H1 (cell line): Measurements from ENCODE around the gene SLC22A23. TPM values are rescaled to one million over a fixed set of nuclear protein-coding genes. Genes with fewer than 3 reads are reported as not detected.
A peak's percentile ranks its signal among the peaks of the same experiment; 100 is the strongest.

ENCODE experiments used
- CTCF ChIA-PET: fragments of 300-600 bp; sonication (Branson Sonifier 250); formaldehyde crosslinking; loops from one replicate; lab custom pipeline; 2021; ENCODE audit not compliant: partially characterized antibody; lab: Charles Lee
- POLR2A ChIA-PET: fragments of 300-600 bp; sonication (Branson Sonifier 250); formaldehyde crosslinking; loops from one replicate; lab custom pipeline; 2021; ENCODE audit warnings: inconsistent platforms; ENCODE audit not compliant: partially characterized antibody; lab: Charles Lee
- DNase-seq, 2 experiments: peaks; one replicate each; pipeline versions ENCODE4 v3.0.0 to v3.0.0-alpha.2; 2010 to 2022; ENCODE audit warnings: low spot score in 2 of 2, low read depth in 1 of 2, mixed read lengths in 1 of 2
- FAIRE-seq: peaks from 2 replicates; lab custom pipeline; 2011; peaks lifted over from hg19 to GRCh38; lab: Jason Lieb, UNC
- H2AFZ ChIP-seq: 2 replicates; pipeline ENCODE4 v1.8.1; 2012; ENCODE audit warnings: low read length, inconsistent platforms
- H2AK5ac ChIP-seq: 2 replicates; pipeline ENCODE4 v1.6.1; 2013; ENCODE audit warnings: low read depth, low read length
- H2BK120ac ChIP-seq: replicated peaks from 2 replicates; pipeline ENCODE3; 2013; ENCODE audit warnings: low read depth, low read length, inconsistent platforms
- H2BK12ac ChIP-seq: 2 replicates; pipeline ENCODE4 v1.6.1; 2013; ENCODE audit warnings: low read depth, low read length
- H2BK15ac ChIP-seq: 2 replicates; pipeline ENCODE4 v1.6.1; 2013; ENCODE audit warnings: low read length
- H2BK20ac ChIP-seq: 2 replicates; pipeline ENCODE4 v1.6.1; 2013; ENCODE audit warnings: low read length
- H2BK5ac ChIP-seq: 2 replicates; pipeline ENCODE4 v1.6.1; 2013; ENCODE audit warnings: low read depth, low read length
- H3K14ac ChIP-seq: 2 replicates; pipeline ENCODE4 v1.6.1; 2013; ENCODE audit warnings: inconsistent platforms; ENCODE audit not compliant: insufficient read length
- H3K18ac ChIP-seq: 2 replicates; pipeline ENCODE4 v1.6.1; 2013; ENCODE audit warnings: low read length; ENCODE audit errors: extremely low read depth
- H3K23ac ChIP-seq: 2 replicates; pipeline ENCODE4 v1.6.1; 2013; ENCODE audit warnings: inconsistent platforms; ENCODE audit not compliant: insufficient read length
- H3K23me2 ChIP-seq: 2 replicates; pipeline ENCODE4 v1.6.1; 2013; ENCODE audit warnings: low read depth, low read length
- H3K27ac ChIP-seq: 2 replicates; pipeline ENCODE4 v1.6.1; 2011; ENCODE audit warnings: low read depth, low read length, inconsistent platforms
- H3K27me3 ChIP-seq, 4 experiments: replicated peaks in 1 of 4; 1 replicate in 1 of 4; 2 replicates in 3 of 4; pipeline versions ENCODE4 v1.6.1 to v1.8.1; 2011 to 2013; ENCODE audit warnings: low read length in 3 of 4, mild to moderate bottlenecking in 3 of 4, inconsistent platforms in 2 of 4, mixed read lengths in 2 of 4, moderate library complexity in 1 of 4; ENCODE audit not compliant: control insufficient read depth in 3 of 4, insufficient read depth in 3 of 4; ENCODE audit errors: extremely low read depth in 1 of 4
- H3K36me3 ChIP-seq, 4 experiments: 2 replicates each; pipeline versions ENCODE4 v1.6.1 to v1.8.1; 2011 to 2013; ENCODE audit warnings: mild to moderate bottlenecking in 4 of 4, low read length in 3 of 4, moderate library complexity in 2 of 4, control low read depth in 1 of 4, inconsistent platforms in 1 of 4; ENCODE audit not compliant: insufficient read depth in 4 of 4, control insufficient read depth in 2 of 4
- H3K4ac ChIP-seq: replicated peaks from 2 replicates; pipeline ENCODE3; 2013; ENCODE audit warnings: low read length, low read depth, mixed read lengths, inconsistent platforms; ENCODE audit not compliant: insufficient read length
- H3K4me1 ChIP-seq, 4 experiments: replicated peaks in 1 of 4; 1 replicate in 1 of 4; 2 replicates in 3 of 4; pipeline versions ENCODE4 v1.6.1 to v1.8.1; 2011 to 2013; ENCODE audit warnings: low read length in 3 of 4, inconsistent platforms in 2 of 4, mixed read lengths in 1 of 4; ENCODE audit not compliant: insufficient read depth in 4 of 4, control insufficient read depth in 3 of 4
- H3K4me2 ChIP-seq, 2 experiments: 2 replicates each; pipeline versions ENCODE4 v1.6.1 to v1.8.1; 2011 to 2013; ENCODE audit warnings: low read depth in 2 of 2, low read length in 2 of 2, control low read depth in 1 of 2, inconsistent platforms in 1 of 2, mild to moderate bottlenecking in 1 of 2; ENCODE audit not compliant: insufficient read depth in 1 of 2
- H3K4me3 ChIP-seq, 4 experiments: fragments of 200-600, 300-600 bp in 1 of 4; sonication (generic), shearing (Covaris generic), sonication (Bioruptor Twin) in 1 of 4; 2 replicates each; pipeline versions ENCODE4 v1.5.1 to v1.8.1; 2011 to 2016; ENCODE audit warnings: low read length in 4 of 4, low read depth in 3 of 4, control low read depth in 2 of 4, inconsistent platforms in 2 of 4, mild to moderate bottlenecking in 2 of 4, mixed read lengths in 1 of 4, moderate library complexity in 1 of 4; ENCODE audit not compliant: insufficient read depth in 2 of 4; ENCODE audit errors: extremely low read depth in 1 of 4
- H3K56ac ChIP-seq: replicated peaks from 2 replicates; pipeline ENCODE3; 2013; ENCODE audit warnings: low read depth, mild to moderate bottlenecking, mixed read lengths, low read length, inconsistent platforms; ENCODE audit not compliant: insufficient read length
- H3K79me1 ChIP-seq: 2 replicates; pipeline ENCODE4 v1.6.1; 2013; ENCODE audit warnings: low read depth, low read length, control low read depth
- H3K79me2 ChIP-seq, 2 experiments: 2 replicates each; pipeline versions ENCODE4 v1.6.1 to v1.8.1; 2012 to 2013; ENCODE audit warnings: low read length in 2 of 2, mild to moderate bottlenecking in 2 of 2, inconsistent platforms in 1 of 2; ENCODE audit not compliant: insufficient read depth in 2 of 2, control insufficient read depth in 1 of 2
- H3K9ac ChIP-seq, 4 experiments: replicated peaks in 1 of 4; 1 replicate in 1 of 4; 2 replicates in 3 of 4; pipeline versions ENCODE4 v1.6.1 to v1.8.1; 2011 to 2013; ENCODE audit warnings: low read depth in 3 of 4, low read length in 3 of 4, control low read depth in 2 of 4, mild to moderate bottlenecking in 2 of 4, moderate library complexity in 2 of 4, inconsistent platforms in 1 of 4; ENCODE audit errors: extremely low read depth in 1 of 4
- H3K9me3 ChIP-seq, 2 experiments: 2 replicates each; pipeline versions ENCODE4 v1.6.1 to v1.8.1; 2012 to 2013; ENCODE audit warnings: mild to moderate bottlenecking in 2 of 2, moderate library complexity in 2 of 2, control low read depth in 1 of 2, inconsistent platforms in 1 of 2, low read depth in 1 of 2, low read length in 1 of 2, mixed read lengths in 1 of 2; ENCODE audit not compliant: insufficient read depth in 2 of 2
- H4K20me1 ChIP-seq, 2 experiments: replicated peaks in 1 of 2; 2 replicates each; pipeline versions ENCODE3 to v1.8.1; 2011 to 2013; ENCODE audit warnings: inconsistent platforms in 2 of 2, low read length in 2 of 2, mild to moderate bottlenecking in 1 of 2; ENCODE audit not compliant: insufficient read depth in 2 of 2, control insufficient read depth in 1 of 2
- H4K5ac ChIP-seq: 2 replicates; pipeline ENCODE4 v1.6.1; 2013; ENCODE audit warnings: low read length, low read depth, mixed read lengths, inconsistent platforms; ENCODE audit not compliant: insufficient read length
- H4K8ac ChIP-seq: 2 replicates; pipeline ENCODE4 v1.8.0; 2013; ENCODE audit warnings: mild to moderate bottlenecking, moderate library complexity, low read length, inconsistent platforms; ENCODE audit not compliant: insufficient read depth; ENCODE audit errors: extremely low read depth
- H4K91ac ChIP-seq: replicated peaks from 2 replicates; pipeline ENCODE3; 2013; ENCODE audit warnings: low read length, mixed read lengths, inconsistent platforms; ENCODE audit not compliant: insufficient read length
- ASH2L ChIP-seq: fragments of 200-600, 300-600 bp; sonication (generic); IDR thresholded peaks from one replicate; pipeline ENCODE4 v1.7.1; 2017; ENCODE audit warnings: low read length
- BACH1 ChIP-seq: IDR thresholded peaks from 2 replicates; pipeline ENCODE4 v1.6.1; 2012; ENCODE audit warnings: low read length, improper control_type of control experiment
- BRCA1 ChIP-seq: IDR thresholded peaks from 2 replicates; pipeline ENCODE4 v1.6.1; 2012; ENCODE audit warnings: low read depth, low read length, improper control_type of control experiment
- CBX5 ChIP-seq: fragments of 300-800, 300-1000 bp; sonication (generic); IDR thresholded peaks from 2 replicates; pipeline ENCODE4 v1.7.1; 2016; ENCODE audit warnings: antibody characterized with exemption, low read length, low read depth
- CEBPB ChIP-seq: IDR thresholded peaks from 2 replicates; pipeline ENCODE4 v1.6.1; 2012; ENCODE audit warnings: low read depth, low read length
- CTBP2 ChIP-seq: IDR thresholded peaks from 2 replicates; pipeline ENCODE4 v1.7.0; 2011; ENCODE audit warnings: borderline replicate concordance, mild to moderate bottlenecking, moderate library complexity, mixed read lengths, low read length; ENCODE audit not compliant: insufficient read depth, insufficient read length
- EP300 ChIP-seq, 2 experiments: IDR thresholded peaks; 1 replicate in 1 of 2; 2 replicates in 1 of 2; pipeline ENCODE4 v1.6.1; 2011 to 2012; ENCODE audit warnings: low read depth in 2 of 2, low read length in 2 of 2, mild to moderate bottlenecking in 2 of 2, borderline replicate concordance in 1 of 2, inconsistent platforms in 1 of 2, moderate library complexity in 1 of 2
- HDAC2 ChIP-seq, 2 experiments: fragments of 300-600 bp in 1 of 2; sonication (generic) in 1 of 2; IDR thresholded peaks; 2 replicates each; pipeline ENCODE4 v1.6.1; 2011 to 2012; ENCODE audit warnings: low read depth in 2 of 2, low read length in 2 of 2, mild to moderate bottlenecking in 2 of 2, moderate library complexity in 2 of 2, borderline replicate concordance in 1 of 2, inconsistent platforms in 1 of 2
- KDM5A ChIP-seq: fragments of 200-600 bp; IDR thresholded peaks from 2 replicates; pipeline ENCODE4 v1.7.1; 2012; ENCODE audit warnings: mild to moderate bottlenecking, low read length, inconsistent platforms, mixed read lengths
- RAD21 ChIP-seq, 2 experiments: IDR thresholded peaks in 1 of 2; conservative IDR thresholded peaks in 1 of 2; 2 replicates each; pipeline ENCODE4 v1.6.1; 2011; ENCODE audit warnings: low read depth in 2 of 2, low read length in 2 of 2, improper control_type of control experiment in 1 of 2, inconsistent platforms in 1 of 2, mild to moderate bottlenecking in 1 of 2, moderate library complexity in 1 of 2
- TAF7 ChIP-seq: optimal IDR thresholded peaks from 2 replicates; pipeline ENCODE3; 2011; ENCODE audit warnings: low read depth, mild to moderate bottlenecking, inconsistent platforms, low read length, moderate library complexity, borderline replicate concordance
- TBP ChIP-seq: IDR thresholded peaks from 2 replicates; pipeline ENCODE4 v1.6.1; 2011; ENCODE audit warnings: low read depth, low read length, improper control_type of control experiment
- WGBS, 2 experiments: shearing (Covaris generic) in 1 of 2; methylation state at CpG; one replicate each; pipeline versions ENCODE4 v1.1.6 to v1.1.7; 2013 to 2015; ENCODE audit warnings: low lambda C conversion rate in 2 of 2, mixed read lengths in 2 of 2, inconsistent platforms in 1 of 2, low coverage in 1 of 2, missing lambda C conversion rate in 1 of 2; ENCODE audit not compliant: insufficient replicate concordance in 2 of 2, insufficient coverage in 1 of 2, insufficient read length in 1 of 2; ENCODE audit errors: extremely low coverage in 1 of 2, missing lambda C conversion rate in 1 of 2; 5-methylcytosine and 5-hydroxymethylcytosine counted together
- polyA plus RNA-seq, 7 experiments: library from polyadenylated mRNA; depleted of rRNA in 3 of 7; stranded (reverse) in 5 of 7; unstranded in 2 of 7; fragments of >200 nt in 5 of 7; fragments of 200-250 nt in 2 of 7; gene quantifications; 1 replicate in 5 of 7; 2 replicates in 1 of 7; 4 replicates in 1 of 7; pipeline versions ENCODE4 v1.2.1 to v1.2.3, GENCODE V29; 2011 to 2013; ENCODE audit warnings: missing spikeins in 2 of 7, mixed read lengths in 2 of 7
- total RNA-seq: library from RNA; stranded (reverse); fragmentation: NEBNext Ultra II Directional; extraction: Animal tissue kit (Norgen Biotek cat#: 25700); gene quantifications from 2 replicates; pipeline ENCODE4 v1.2.1, GENCODE V29; 2021

SLC22A23 gene
- total and polyA plus RNA-seq, 2 of the 8 experiments (the other 6 are each of a cell fraction or from before 2014, with no cell fraction given), result 9.9 to 38.4 TPM

DNA sequence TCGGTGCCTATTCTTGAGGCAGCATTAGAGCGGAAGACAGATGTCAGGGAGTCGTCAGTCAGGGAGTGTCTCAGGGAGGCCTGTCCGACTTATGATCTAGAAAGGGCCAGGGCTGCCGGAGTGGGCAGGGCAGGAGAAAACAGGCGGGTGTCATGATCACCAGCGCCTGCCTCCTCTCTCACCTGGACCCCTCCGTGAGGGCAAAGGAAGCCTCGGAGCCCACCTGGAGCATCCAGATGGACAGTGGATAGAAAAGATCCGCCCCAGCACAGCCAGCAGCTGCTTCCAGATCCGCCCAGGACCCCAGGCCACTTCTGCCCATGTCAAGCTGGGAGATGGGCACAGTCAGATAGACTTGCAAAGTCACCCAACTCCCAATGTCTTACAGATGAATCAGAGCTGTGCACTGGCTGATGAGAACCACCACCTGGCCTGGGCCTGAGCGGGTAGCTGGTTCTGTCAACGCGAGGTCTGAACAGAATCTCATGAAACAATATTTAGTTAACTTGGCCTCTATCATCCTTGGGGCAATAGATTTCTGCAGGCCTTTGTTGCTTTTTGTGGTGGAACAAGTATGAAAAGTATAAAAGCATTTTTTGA is 175.9 kb downstream of the SLC22A23 start:
- no peaks in the 10 kb centered on the region for H3K9me3 ChIP-seq
- H3K79me2 ChIP-seq, result no peaks in the 10 kb centered on the region
- POLR2A ChIA-PET, result interaction anchor here (0.9 kb wide), 1 partner anchor 17 kb away, joined by 3 read pairs; no protein-coding TSS in a partner anchor
- H3K18ac ChIP-seq, result no peak overlapping the region
- no peak overlapping the region for H3K23ac ChIP-seq
- H3K4me3 ChIP-seq, result no peak overlapping the region; a peak in 1 of 8 replicates
- no peak overlapping the region for H2BK5ac ChIP-seq
- no peak overlapping the region for H2BK120ac ChIP-seq
- peaks cover 11 to 15% (median 15%) of the 10 kb centered on the region in 4 experiments for H3K4me1 ChIP-seq
- no peak overlapping the region for H3K56ac ChIP-seq
- WGBS, 2 experiments, result 86% methylated on average over 14 of the region's 14 CpGs; no CpG with 5 or more reads in 1 of the 2 experiments
- no peak for DNase-seq
- no peak overlapping the region for H3K27ac ChIP-seq
- H4K8ac ChIP-seq, result no peak overlapping the region
- CTCF ChIA-PET, result interaction anchor here (0.6 to 4.7 kb wide), 34 partner anchors 8 to 464 kb away, joined by 3 to 58 read pairs (median 4); no protein-coding TSS in a partner anchor
- H3K14ac ChIP-seq, result no peak overlapping the region
- no peak overlapping the region for H2AFZ ChIP-seq
- H4K91ac ChIP-seq, result peak overlapping the region; percentile 47
- H3K23me2 ChIP-seq, result no peaks in the 10 kb centered on the region
- no peaks in the 10 kb centered on the region for H3K79me1 ChIP-seq
- H3K36me3 ChIP-seq, result peaks cover 0 to 3% (median 2%) of the 10 kb centered on the region in 4 experiments; a peak in 2 of 8 replicates
- no peak overlapping the region for H2AK5ac ChIP-seq
- peaks cover 1 to 6% of the 10 kb centered on the region in 2 experiments for H4K20me1 ChIP-seq
- no peaks in the 10 kb centered on the region for H3K27me3 ChIP-seq
- H2BK15ac ChIP-seq, result no peak overlapping the region
- no peak overlapping the region; a peak in 2 of 4 replicates for H3K4me2 ChIP-seq
- H2BK12ac ChIP-seq, result peak overlapping the region; percentile 35; the same call in 1 of the 2 replicates
- H4K5ac ChIP-seq, result no peak overlapping the region
- H2BK20ac ChIP-seq, result peak overlapping the region; percentile 29; the same call in 1 of the 2 replicates
- H3K9ac ChIP-seq, result no peak overlapping the region
- FAIRE-seq, result no peak
- H3K4ac ChIP-seq, result no peak overlapping the region
- TF ChIP-seq EP300 (IDR thresholded peaks at IDR 0.05; ENCODE audit: borderline replicate concordance in 1 of 2, low read depth in 2 of 2, low read length in 2 of 2), result no peak
- TF ChIP-seq CEBPB, result no peak
- TF ChIP-seq HDAC2 (IDR thresholded peaks at IDR 0.05; ENCODE audit: borderline replicate concordance in 1 of 2, low read depth in 2 of 2, low read length in 2 of 2), result no peak
- TF ChIP-seq CTBP2, result no peak
- TF ChIP-seq RAD21 (IDR thresholded peaks at IDR 0.05 in 1 of 2, conservative IDR thresholded peaks at IDR 0.05 in 1 of 2; ENCODE audit: low read depth in 2 of 2, low read length in 2 of 2), result no peak
- TF ChIP-seq ASH2L, result no peak
- TF ChIP-seq BRCA1, result no peak
- TF ChIP-seq BACH1, result no peak
- TF ChIP-seq TAF7, result no peak
- no peak for TF ChIP-seq CBX5
- TF ChIP-seq TBP, result no peak
- no peak for TF ChIP-seq KDM5A
